ENCODE data around the gene GPC6. TPM values are rescaled to one million over a fixed set of nuclear protein-coding genes. Genes with fewer than 3 reads are reported as not detected.

Gene GPC6
- total RNA-seq, 2 experiments from 2014 or later, result not detected

DNA sequence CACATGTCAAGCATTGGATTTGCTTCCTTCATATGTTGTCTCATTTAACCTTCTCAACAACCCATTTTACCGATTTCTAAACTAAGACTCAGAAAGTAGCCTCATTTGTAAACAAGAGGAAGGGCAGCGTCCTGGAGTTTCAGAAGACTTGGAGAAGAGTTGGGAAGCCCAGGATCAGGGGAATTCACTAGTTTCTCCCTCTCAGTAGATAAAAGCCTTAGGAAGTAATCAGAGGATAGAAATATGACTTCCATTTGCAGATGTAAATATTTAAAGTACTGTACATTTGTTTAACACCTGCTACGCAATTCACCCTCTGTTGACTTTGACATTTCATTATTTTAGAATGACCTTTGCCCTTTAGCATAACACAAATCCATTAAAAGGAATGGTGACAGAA lies 1036.4 kb downstream of the GPC6 start:
- no peaks in the 10 kb centered on the region for H3K9me3 ChIP-seq (ENCODE audit: low read length)
- intact Hi-C loops (cut with micrococcal nuclease; ENCODE audit: unreplicated experiment), result no loop called here
- no peak for DNase-seq (ENCODE audit: low spot score)
- no peak overlapping the region for H2AFZ ChIP-seq (ENCODE audit: low read length)
- H3K4me2 ChIP-seq (ENCODE audit: low read length), result no peak overlapping the region
- POLR2A ChIA-PET, result no interaction called here
- no peak for TF ChIP-seq EZH2phosphoT487 (IDR thresholded peaks at IDR 0.05; ENCODE audit: borderline replicate concordance, low read depth, low read length)
- TF ChIP-seq, protein P1, sequence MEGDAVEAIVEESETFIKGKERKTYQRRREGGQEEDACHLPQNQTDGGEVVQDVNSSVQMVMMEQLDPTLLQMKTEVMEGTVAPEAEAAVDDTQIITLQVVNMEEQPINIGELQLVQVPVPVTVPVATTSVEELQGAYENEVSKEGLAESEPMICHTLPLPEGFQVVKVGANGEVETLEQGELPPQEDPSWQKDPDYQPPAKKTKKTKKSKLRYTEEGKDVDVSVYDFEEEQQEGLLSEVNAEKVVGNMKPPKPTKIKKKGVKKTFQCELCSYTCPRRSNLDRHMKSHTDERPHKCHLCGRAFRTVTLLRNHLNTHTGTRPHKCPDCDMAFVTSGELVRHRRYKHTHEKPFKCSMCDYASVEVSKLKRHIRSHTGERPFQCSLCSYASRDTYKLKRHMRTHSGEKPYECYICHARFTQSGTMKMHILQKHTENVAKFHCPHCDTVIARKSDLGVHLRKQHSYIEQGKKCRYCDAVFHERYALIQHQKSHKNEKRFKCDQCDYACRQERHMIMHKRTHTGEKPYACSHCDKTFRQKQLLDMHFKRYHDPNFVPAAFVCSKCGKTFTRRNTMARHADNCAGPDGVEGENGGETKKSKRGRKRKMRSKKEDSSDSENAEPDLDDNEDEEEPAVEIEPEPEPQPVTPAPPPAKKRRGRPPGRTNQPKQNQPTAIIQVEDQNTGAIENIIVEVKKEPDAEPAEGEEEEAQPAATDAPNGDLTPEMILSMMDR (conservative IDR thresholded peaks at IDR 0.05; ENCODE audit: low read length), result no peak
- no peaks in the 10 kb centered on the region for H3K4me1 ChIP-seq (ENCODE audit: insufficient read depth, low read length, poor library complexity, severe bottlenecking)
- no peaks in the 10 kb centered on the region for H4K20me1 ChIP-seq (ENCODE audit: insufficient read depth, low read length)
- H3K4me3 ChIP-seq (ENCODE audit: low read depth, low read length, poor library complexity, severe bottlenecking), result no peak overlapping the region
- no peaks in the 10 kb centered on the region for H3K79me2 ChIP-seq (ENCODE audit: insufficient read depth, low read depth, low read length)
- CTCF ChIA-PET (ENCODE audit: unreplicated experiment), result no interaction called here
- no peaks in the 10 kb centered on the region for H3K36me3 ChIP-seq (ENCODE audit: insufficient read depth, low read length)
- no peaks in the 10 kb centered on the region for H3K9me2 ChIP-seq (ENCODE audit: insufficient read depth, low read length)
- BruUV-seq (replicated peaks), result no TSS peak
- H3K27ac ChIP-seq (ENCODE audit: low read depth, low read length, poor library complexity, severe bottlenecking), result no peak overlapping the region

DNA sequence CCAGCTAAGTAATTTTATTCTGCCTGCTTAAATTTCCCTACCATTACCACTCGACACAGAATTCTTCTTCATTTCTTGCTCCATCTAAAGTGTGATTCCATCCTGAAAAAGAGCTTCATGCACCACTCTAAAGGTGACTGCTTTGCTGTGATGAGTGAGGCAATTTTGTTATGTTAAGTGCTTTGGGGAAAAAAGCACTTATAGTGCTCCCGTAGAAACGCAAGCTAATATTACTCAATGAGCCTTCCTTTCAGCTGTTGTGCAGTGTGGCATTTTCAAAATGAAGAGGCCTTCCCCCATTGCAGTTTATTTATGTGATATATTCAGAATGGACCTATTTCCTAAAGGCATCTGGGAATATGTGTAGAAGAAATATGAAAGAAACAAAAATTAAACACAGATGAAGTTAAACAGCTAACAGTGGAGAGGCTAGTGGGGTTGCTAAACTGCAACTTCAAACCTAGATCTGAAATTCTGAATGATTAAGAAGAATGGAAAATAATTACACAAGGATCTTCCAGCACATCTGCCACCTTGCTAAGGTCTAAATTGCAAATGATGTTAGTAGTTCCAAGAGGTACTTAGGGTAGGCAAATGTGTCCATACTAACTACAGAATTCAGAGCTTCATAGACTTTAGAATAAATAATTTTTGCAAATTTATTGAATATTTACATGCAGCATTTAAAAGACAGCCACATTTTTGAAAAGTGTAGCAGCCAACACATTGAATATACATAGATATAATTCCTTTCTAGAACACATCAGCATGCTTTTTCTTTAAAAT lies 1041.2 kb downstream of the GPC6 start:
- H3K36me3 ChIP-seq (ENCODE audit: insufficient read depth, low read length), result no peaks in the 10 kb centered on the region
- no peak overlapping the region for H3K4me2 ChIP-seq (ENCODE audit: low read length)
- H3K4me1 ChIP-seq (ENCODE audit: insufficient read depth, low read length, poor library complexity, severe bottlenecking), result no peaks in the 10 kb centered on the region
- H3K27ac ChIP-seq (ENCODE audit: low read depth, low read length, poor library complexity, severe bottlenecking), result no peak overlapping the region
- BruUV-seq (replicated peaks), result no TSS peak
- intact Hi-C loops (cut with micrococcal nuclease; ENCODE audit: unreplicated experiment), result no loop called here
- DNase-seq (ENCODE audit: low spot score), result no peak
- H3K9me2 ChIP-seq (ENCODE audit: insufficient read depth, low read length), result no peaks in the 10 kb centered on the region
- H2AFZ ChIP-seq (ENCODE audit: low read length), result no peak overlapping the region
- H3K4me3 ChIP-seq (ENCODE audit: low read depth, low read length, poor library complexity, severe bottlenecking), result no peak overlapping the region
- H3K79me2 ChIP-seq (ENCODE audit: insufficient read depth, low read depth, low read length), result no peaks in the 10 kb centered on the region
- TF ChIP-seq, protein P1 (conservative IDR thresholded peaks at IDR 0.05; ENCODE audit: low read length), result no peak
- no peak for TF ChIP-seq EZH2phosphoT487 (IDR thresholded peaks at IDR 0.05; ENCODE audit: borderline replicate concordance, low read depth, low read length)
- ChIA-PET POLR2A (no interaction called here), CTCF (ENCODE audit: unreplicated experiment) (no interaction called here)
- no peaks in the 10 kb centered on the region; the same call in 1 of the 2 replicates for H4K20me1 ChIP-seq (ENCODE audit: insufficient read depth, low read length)
- H3K9me3 ChIP-seq (ENCODE audit: low read length), result no peaks in the 10 kb centered on the region

DNA sequence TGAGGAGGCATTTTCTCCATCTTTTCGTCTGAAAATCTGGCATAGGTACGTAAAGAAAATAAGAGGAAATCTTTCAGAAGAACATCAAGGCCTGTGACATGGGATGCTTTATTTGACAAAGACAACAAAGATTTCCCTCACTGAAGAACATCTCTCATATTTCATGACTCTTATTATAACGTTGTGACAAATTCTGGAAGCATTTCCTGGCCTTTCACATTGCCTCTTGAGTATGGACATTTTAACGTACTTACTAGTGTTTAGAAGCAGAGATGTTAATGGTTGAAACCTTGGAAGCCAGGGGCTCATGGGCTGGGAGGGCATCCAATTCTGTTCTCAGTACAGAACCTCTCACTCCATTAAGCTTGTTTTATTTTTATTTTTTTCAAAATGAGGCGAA lies 1042.1 kb downstream of the GPC6 start:
- H4K20me1 ChIP-seq (ENCODE audit: insufficient read depth, low read length), result no peaks in the 10 kb centered on the region; the same call in 1 of the 2 replicates
- H3K4me1 ChIP-seq (ENCODE audit: insufficient read depth, low read length, poor library complexity, severe bottlenecking), result no peaks in the 10 kb centered on the region
- intact Hi-C loops (cut with micrococcal nuclease; ENCODE audit: unreplicated experiment), result no loop called here
- DNase-seq (ENCODE audit: low spot score), result no peak
- H3K4me3 ChIP-seq (ENCODE audit: low read depth, low read length, poor library complexity, severe bottlenecking), result no peak overlapping the region
- ChIA-PET CTCF (ENCODE audit: unreplicated experiment) (no interaction called here), POLR2A (no interaction called here)
- no peak overlapping the region for H3K27ac ChIP-seq (ENCODE audit: low read depth, low read length, poor library complexity, severe bottlenecking)
- H3K36me3 ChIP-seq (ENCODE audit: insufficient read depth, low read length), result no peaks in the 10 kb centered on the region
- no peak for TF ChIP-seq EZH2phosphoT487 (IDR thresholded peaks at IDR 0.05; ENCODE audit: borderline replicate concordance, low read depth, low read length)
- TF ChIP-seq, protein P1 (conservative IDR thresholded peaks at IDR 0.05; ENCODE audit: low read length), result no peak
- H3K79me2 ChIP-seq (ENCODE audit: insufficient read depth, low read depth, low read length), result no peaks in the 10 kb centered on the region
- H3K9me3 ChIP-seq (ENCODE audit: low read length), result no peaks in the 10 kb centered on the region
- no peak overlapping the region for H3K4me2 ChIP-seq (ENCODE audit: low read length)
- BruUV-seq (replicated peaks), result no TSS peak
- no peak overlapping the region for H2AFZ ChIP-seq (ENCODE audit: low read length)
- no peaks in the 10 kb centered on the region for H3K9me2 ChIP-seq (ENCODE audit: insufficient read depth, low read length)

Data from OCI-LY7 (cell line).